HFFc6 (cell line): ENCODE data around the gene TIMP2. TPM values are rescaled to one million over a fixed set of nuclear protein-coding genes. Genes with fewer than 3 reads are reported as not detected.

Experiments
- DNase-seq: peaks from one replicate; pipeline ENCODE4 v3.0.0-alpha.2; 2018
- H3K27ac Mint-ChIP-seq: 2 replicates; pipeline ENCODE4 v1.8.0; 2020; ENCODE audit warnings: mild to moderate bottlenecking, mixed read lengths
- H3K27me3 Mint-ChIP-seq: 2 replicates; pipeline ENCODE4 v1.8.0; 2021; ENCODE audit warnings: mild to moderate bottlenecking, moderate library complexity, mixed read lengths; ENCODE audit not compliant: insufficient read depth
- H3K36me3 Mint-ChIP-seq: 2 replicates; pipeline ENCODE4 v1.8.0; 2021; ENCODE audit warnings: low read depth, mixed read lengths
- H3K4me1 Mint-ChIP-seq: 2 replicates; pipeline ENCODE4 v1.8.0; 2020; ENCODE audit warnings: low read depth, mixed read lengths
- H3K4me3 Mint-ChIP-seq: 2 replicates; pipeline ENCODE4 v1.8.0; 2020; ENCODE audit warnings: mild to moderate bottlenecking, moderate library complexity, mixed read lengths
- H3K9me3 Mint-ChIP-seq: 2 replicates; pipeline ENCODE4 v1.8.0; 2020; ENCODE audit warnings: mild to moderate bottlenecking, mixed read lengths
- CTCF ChIP-seq: fragments of 200-600 bp; sonication (generic); IDR thresholded peaks from 2 replicates; pipeline ENCODE4 v1.5.0; 2021; ENCODE audit warnings: antibody characterized with exemption, mild to moderate bottlenecking
- total RNA-seq, 6 experiments: library from RNA; stranded (reverse); fragmentation: NEBNext Ultra II Directional; extraction: Animal tissue kit (Norgen Biotek cat#: 25700); gene quantifications; 2 replicates in 1 of 6; 3 replicates in 5 of 6; pipeline ENCODE4 v1.2.3, GENCODE V29; 2021

The TIMP2 gene
- total RNA-seq, 6 experiments from 2014 or later: 547 to 705 (median 601) TPM

GRCh38 chr17:78825696-78826095, 99.5 kb downstream of the TIMP2 start:
- H3K4me1 Mint-ChIP-seq: peaks cover 55% of the 10 kb centered on the region

DNA sequence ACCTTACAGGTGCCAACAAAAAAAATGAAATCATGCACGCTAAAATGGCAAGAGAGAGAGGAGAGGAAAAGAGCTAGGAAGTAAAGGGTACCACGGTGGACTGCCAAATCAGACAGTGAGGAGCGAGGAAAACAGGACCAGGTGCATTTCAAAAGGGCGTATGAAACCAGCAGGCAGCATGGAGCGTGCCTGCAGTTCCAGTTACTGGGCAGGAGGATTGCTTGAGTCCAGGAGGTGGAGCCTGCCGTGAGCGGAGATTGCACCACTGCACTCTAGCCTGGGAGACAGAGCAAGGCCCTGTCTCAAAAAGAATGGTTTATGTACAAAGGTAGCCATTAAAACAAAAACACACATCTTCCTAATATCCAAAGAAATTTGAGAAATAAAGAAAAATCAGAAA, 100.9 kb downstream of the TIMP2 start:
- peaks cover 61% of the 10 kb centered on the region for H3K4me1 Mint-ChIP-seq
- no peak for TF ChIP-seq CTCF
- H3K4me3 Mint-ChIP-seq: peak overlapping the region; percentile 5; the same call in 1 of the 2 replicates

More at GRCh38 chr17:78825696-78826095, 99.5 kb downstream of the TIMP2 start:
- H3K9me3 Mint-ChIP-seq: no peaks in the 10 kb centered on the region
- peaks cover 65% of the 10 kb centered on the region for H3K36me3 Mint-ChIP-seq
- TF ChIP-seq CTCF: 0 out of 2 replicates have a peak, but pooled peaks have one; percentile 6
- peak overlapping the region; percentile 71 for H3K27ac Mint-ChIP-seq
- no peak for DNase-seq
- H3K27me3 Mint-ChIP-seq: peaks cover 4% of the 10 kb centered on the region
- H3K4me3 Mint-ChIP-seq: no peak overlapping the region

GRCh38 chr17:78823282-78824046, 101.7 kb downstream of the TIMP2 start:
- Mint-ChIP-seq H3K27me3 (peaks cover 4% of the 10 kb centered on the region), H3K27ac (peak overlapping the region; percentile 97), H3K4me1 (peaks cover 63% of the 10 kb centered on the region), H3K9me3 (no peaks in the 10 kb centered on the region), H3K4me3 (peak overlapping the region; percentile 84), H3K36me3 (peaks cover 65% of the 10 kb centered on the region)
- peak; percentile 65 for TF ChIP-seq CTCF
- DNase-seq: no peak

More for the DNA sequence above, 100.9 kb downstream of the TIMP2 start:
- Mint-ChIP-seq H3K27me3 (peaks cover 4% of the 10 kb centered on the region), H3K27ac (peak overlapping the region; percentile 97), H3K9me3 (no peaks in the 10 kb centered on the region), H3K36me3 (peaks cover 64% of the 10 kb centered on the region)
- DNase-seq: no peak

DNA sequence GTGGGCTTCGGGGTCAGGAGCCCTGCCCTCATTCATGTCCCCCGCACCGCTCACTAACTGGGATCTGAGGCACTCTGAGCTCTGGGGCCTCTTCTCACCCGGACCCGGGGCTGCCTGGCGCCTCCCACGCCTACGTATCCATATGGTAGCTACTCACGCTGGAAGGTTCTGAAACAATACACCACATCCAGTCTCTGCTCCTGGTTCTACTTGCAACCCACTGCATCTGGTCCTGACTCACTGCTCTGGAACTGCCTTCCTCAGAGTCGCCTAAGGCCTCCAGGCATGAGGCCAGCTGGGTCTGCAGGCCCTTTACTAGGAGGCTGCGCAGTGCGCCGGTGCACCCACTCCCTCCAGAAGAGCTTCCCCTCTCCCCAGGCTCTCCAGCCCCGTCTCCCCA, 102.6 kb downstream of the TIMP2 start:
- Mint-ChIP-seq H3K4me3 (peak overlapping the region; percentile 84), H3K27ac (peak overlapping the region; percentile 97), H3K4me1 (peaks cover 59% of the 10 kb centered on the region), H3K9me3 (no peaks in the 10 kb centered on the region), H3K36me3 (peaks cover 61% of the 10 kb centered on the region), H3K27me3 (peaks cover 4% of the 10 kb centered on the region)
- TF ChIP-seq CTCF: no peak
- peak; percentile 97 for DNase-seq

GRCh38 chr17:78821961-78822360, 103.2 kb downstream of the TIMP2 start:
- peaks cover 4% of the 10 kb centered on the region for H3K27me3 Mint-ChIP-seq
- peak overlapping the region; percentile 84 for H3K4me3 Mint-ChIP-seq
- peaks cover 64% of the 10 kb centered on the region for H3K36me3 Mint-ChIP-seq
- DNase-seq: no peak
- no peaks in the 10 kb centered on the region for H3K9me3 Mint-ChIP-seq
- TF ChIP-seq CTCF: no peak
- peak overlapping the region; percentile 97 for H3K27ac Mint-ChIP-seq
- H3K4me1 Mint-ChIP-seq: peaks cover 59% of the 10 kb centered on the region
